GM21529 (cell line): ENCODE results near the gene RASAL2.

ENCODE experiments used
- ATAC-seq: cut with Tn5 transposase; IDR thresholded peaks from one replicate; pipeline ENCODE4 v1.9.1; 2021; ENCODE audit not compliant: unreplicated experiment

The RASAL2 gene

GRCh38 chr1:178418284-178418955 lies 324.5 kb downstream of the RASAL2 start:
- peak; percentile 85 for ATAC-seq

GRCh38 chr1:178434360-178434759 lies 340.5 kb downstream of the RASAL2 start:
- ATAC-seq, result no peak

DNA sequence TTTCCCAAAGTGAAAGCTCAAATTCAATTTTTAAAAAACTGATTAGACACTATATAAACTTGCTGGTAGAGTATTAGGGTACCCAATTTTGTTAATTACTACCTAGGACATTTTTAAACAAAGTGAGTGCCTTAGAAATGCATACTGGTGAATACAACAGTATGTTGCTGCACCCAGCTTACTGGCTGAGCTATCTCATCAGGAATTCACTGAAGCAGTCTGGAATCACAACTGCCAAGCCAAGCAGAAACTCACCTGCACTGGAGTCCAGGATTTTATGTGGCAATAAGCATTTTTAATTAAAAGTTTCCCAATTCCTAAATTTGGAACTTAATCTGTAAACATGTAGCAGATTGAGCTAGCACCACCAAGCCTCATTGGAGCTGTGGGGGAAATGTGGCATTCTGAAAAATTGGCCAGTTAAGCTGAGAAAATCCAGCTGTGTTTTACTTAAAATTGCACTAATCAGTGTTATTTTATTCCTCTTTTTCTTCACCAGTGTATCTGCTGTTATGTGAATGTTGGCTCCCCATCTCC lies 341.1 kb downstream of the RASAL2 start:
- no peak for ATAC-seq

DNA sequence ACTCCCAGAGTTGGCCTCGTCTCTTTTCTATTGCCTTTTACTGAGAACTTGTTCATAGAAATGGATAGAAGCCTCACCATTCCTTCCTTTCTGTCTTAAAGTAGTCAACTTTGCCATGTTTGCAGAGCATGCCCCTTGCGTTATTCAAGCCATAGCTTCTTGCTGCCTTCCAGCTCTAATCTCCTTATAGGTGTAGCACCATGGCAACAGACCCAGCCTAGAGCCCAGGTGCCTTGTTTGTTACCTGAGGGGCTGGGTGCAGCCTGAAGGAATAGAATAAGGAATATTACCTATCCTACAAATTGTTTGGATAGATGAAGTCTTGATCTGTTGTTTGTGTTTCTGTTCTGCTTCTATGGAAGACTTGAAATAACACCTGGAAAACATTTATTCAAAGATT lies 343.0 kb downstream of the RASAL2 start:
- ATAC-seq, result no peak

- no peak for ATAC-seq
Observed at GRCh38 chr1:178438432-178438831, 344.5 kb downstream of the RASAL2 start.

DNA sequence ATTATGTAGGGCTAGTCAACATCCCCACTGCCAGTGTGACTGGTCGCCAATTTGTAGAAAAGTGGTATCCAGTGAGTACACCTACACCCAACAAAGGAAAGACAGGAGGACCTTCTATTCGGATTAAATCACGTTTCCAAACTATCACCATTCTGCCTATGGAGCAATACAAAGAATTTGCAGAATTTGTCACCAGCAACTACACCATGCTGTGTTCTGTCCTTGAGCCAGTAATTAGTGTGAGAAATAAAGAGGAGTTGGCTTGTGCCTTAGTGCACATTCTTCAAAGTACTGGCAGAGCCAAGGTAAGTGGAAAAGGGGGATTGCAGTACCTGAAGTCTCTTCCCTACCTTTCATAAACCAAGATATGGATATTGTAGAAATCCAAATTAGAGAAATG lies 349.0 kb downstream of the RASAL2 start:
- no peak for ATAC-seq

DNA sequence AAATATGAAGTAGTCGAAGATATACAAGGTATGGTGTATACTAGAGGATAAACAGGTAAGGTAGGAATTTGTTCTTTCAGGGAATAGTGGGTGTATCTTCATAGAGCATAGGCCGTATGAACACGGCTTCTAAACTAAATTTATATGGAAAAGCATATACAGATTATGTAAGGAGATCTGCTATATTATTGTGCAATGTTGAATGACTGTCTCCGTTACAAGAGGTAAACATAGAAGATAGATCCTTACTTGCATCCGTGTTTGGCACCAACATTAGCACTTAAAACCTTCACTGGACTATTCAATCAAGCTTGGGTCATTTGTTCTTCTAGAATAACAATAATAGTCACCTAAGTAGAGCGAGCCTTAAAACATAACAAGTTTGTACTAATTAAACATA lies 357.0 kb downstream of the RASAL2 start:
- no peak for ATAC-seq

DNA sequence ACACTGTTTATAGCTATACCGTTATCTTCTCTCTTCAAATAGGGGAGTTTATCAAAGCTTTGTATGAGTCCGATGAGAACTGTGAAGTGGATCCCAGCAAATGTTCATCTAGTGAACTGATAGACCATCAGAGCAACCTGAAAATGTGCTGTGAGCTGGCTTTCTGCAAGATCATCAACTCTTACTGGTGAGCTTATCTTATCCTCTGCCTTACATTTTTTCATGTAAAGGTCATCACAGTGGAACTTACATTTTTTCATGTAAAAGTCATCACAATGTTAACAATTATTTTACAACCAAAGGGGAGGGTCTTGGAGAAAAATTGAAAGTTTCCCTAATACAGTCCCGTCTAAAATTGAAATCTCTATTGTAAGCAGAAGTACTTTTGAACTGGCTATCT lies 357.6 kb downstream of the RASAL2 start:
- no peak for ATAC-seq

DNA sequence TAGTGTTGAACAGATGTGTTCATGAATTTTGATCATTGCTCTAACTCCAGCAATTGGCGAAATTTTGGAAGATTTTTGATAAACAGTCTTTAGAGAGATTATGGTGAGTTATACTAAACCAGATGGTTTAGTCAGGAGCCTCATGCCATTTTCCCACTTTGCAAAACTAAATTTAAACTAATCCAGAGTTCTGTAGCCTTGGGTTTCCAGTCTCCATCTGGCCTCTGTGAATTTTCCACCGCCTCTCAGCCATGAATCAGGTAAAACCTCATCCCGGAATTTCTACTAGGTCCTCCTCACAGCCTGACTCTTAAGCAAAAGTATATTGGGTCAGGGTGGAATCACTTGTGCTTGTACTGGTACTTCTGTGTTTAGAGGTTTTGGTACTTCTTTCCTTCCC lies 358.1 kb downstream of the RASAL2 start:
- no peak for ATAC-seq

DNA sequence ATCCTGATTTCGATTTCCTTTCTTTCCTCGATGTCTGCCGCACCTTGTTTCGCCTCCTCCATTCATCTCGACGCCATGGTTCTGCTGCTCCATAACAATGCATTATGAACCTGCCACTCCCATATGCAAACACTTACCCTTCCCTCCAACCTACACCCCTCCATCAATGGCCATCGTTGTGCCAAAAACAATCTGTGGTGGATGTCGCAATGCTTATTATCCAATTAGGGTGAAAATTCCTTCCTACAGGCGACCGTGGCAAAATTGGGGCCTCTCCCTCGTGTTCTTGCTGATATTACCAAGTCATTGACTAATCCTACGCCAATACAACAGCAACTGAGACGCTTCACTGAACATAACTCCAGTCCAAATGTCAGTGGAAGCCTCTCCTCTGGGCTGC lies 362.6 kb downstream of the RASAL2 start:
- no peak for ATAC-seq

DNA sequence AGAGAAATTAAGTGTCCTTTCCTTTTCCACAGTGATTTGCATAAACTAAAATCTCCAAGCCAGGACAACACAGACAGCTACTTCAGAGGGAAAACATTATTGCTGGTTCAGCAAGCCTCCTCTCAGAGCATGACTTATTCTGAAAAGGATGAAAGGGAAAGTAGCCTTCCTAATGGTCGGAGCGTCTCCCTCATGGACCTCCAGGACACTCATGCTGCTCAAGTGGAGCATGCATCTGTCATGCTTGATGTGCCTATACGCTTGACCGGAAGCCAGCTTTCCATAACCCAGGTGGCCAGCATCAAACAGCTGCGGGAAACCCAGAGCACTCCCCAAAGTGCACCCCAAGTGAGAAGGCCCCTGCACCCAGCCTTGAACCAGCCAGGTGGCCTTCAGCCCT lies 363.7 kb downstream of the RASAL2 start:
- no peak for ATAC-seq

- no peak for ATAC-seq
Observed at GRCh38 chr1:178458203-178458602, 364.3 kb downstream of the RASAL2 start.

GRCh38 chr1:178461104-178461503 lies 367.2 kb downstream of the RASAL2 start:
- no peak for ATAC-seq

DNA sequence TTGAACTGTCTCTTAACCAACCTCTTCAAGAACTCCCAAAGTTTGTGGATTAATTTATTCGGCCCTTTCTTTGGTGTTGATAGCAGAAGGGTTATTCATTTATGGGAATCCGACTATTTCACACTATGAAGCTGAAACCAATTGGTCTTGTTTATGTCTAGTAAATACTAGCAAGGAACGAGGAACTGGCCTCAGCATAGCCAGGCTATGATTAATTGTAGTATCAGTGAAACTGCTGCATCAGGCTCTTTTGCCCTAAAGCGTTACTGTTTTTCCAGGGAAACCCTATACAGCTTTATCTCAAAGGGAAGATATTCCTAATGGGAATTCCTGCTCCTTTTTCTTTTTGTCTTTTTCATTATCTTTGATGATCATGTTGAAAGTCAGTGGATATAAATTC lies 367.8 kb downstream of the RASAL2 start:
- no peak for ATAC-seq

DNA sequence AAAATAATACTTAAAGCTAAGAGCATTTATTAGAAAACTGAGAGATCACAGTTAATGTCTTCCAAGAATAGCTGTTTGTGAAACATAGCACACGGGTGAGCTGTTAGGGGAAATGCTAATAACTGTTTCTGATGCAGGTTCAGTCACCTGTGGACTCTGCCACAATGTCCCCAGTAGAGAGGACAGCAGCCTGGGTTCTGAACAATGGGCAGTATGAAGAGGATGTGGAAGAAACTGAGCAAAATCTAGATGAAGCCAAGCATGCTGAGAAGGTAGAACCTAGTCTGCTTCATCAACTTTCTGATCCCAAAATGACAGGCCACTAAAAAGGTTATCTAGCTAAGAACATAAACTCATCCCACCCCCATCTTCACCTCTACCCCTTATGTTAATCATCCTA lies 370.2 kb downstream of the RASAL2 start:
- no peak for ATAC-seq

DNA sequence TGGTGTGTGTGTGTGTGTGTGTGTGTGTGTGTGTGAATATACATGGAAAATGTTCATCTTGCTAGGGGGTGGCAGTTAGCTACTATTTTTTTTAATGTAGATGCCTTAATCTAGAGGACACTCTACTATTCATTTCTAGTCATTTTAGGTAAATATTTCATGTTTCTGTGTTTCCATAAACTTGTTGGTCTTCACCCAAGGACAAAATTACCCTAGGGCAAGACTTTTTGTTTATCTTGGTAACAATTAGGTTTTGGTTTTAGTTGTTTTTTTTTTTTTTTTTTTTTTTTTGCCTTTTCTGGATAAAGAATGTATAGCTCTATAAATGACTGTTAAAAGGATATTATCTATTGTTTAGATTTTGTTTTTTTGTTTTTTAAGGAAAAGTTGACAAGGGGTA lies 370.7 kb downstream of the RASAL2 start:
- ATAC-seq, result no peak

- ATAC-seq, result no peak
Observed at GRCh38 chr1:178465011-178465410, 371.1 kb downstream of the RASAL2 start.

DNA sequence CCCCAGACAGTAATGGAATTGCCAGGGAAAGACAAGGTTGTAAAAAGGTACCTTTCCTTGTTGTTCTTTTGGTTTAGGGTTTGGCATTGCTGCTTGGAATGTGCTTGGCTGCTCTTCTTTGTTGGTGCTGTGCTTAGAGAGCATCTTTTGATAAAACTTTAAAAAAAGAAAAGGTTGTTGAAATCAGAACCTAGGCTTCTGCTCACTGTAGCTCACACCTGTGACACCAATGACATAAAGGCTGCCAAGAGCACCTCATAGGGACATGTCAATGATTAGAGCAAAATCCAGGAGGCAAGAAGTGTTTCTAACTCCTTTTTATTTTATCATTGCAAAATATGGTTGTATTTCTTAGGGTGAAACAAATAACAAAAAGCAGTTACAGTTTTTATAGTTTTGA lies 373.9 kb downstream of the RASAL2 start:
- ATAC-seq, result no peak

DNA sequence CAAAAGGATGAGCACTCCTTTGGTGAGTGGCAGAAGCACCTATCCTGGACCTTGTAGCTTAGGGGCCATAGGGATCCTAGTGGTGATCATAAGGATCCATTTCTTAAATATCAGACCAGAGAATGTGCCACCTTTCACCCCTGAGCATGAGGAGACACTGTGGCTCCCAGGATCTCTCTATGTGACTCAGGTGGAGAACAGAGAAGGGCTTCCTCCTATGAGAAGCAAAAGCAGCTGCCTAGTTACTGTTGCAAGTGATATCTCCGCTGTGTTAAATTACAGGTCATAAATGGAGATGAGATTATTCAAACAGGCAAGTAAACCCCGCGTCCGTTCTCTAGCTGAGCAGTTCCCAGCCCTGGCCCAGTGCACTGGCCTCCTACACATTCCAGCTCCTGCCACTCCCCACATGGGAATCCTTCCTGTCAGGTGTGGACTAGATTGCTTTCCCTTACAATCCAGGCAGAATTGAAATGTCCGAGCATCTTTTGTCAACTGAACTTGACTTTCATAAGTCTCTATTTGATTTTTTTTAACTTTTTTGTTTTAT lies 376.6 kb downstream of the RASAL2 start:
- ATAC-seq, result no peak

- ATAC-seq, result no peak
Observed at GRCh38 chr1:178472531-178472930, 378.6 kb downstream of the RASAL2 start.

GRCh38 chr1:178477373-178477772 lies 383.5 kb downstream of the RASAL2 start:
- no peak for ATAC-seq

- ATAC-seq, result no peak
Observed at GRCh38 chr1:178477841-178478240, 383.9 kb downstream of the RASAL2 start.
